GM23248 (cell line): Measurements from ENCODE around the gene CHST9. TPM values are rescaled to one million over a fixed set of nuclear protein-coding genes. Genes with fewer than 3 reads are reported as not detected.

Experiments used
- DNase-seq: peaks from one replicate; pipeline ENCODE4 v3.0.0-alpha.2; 2015
- H2AFZ ChIP-seq: fragments of 200-600 bp; sonication (generic); 2 replicates; pipeline ENCODE4 v1.6.1; 2016; ENCODE audit warnings: antibody characterized with exemption
- H3F3A ChIP-seq: fragments of 200-600 bp; sonication (generic); 2 replicates; pipeline ENCODE4 v1.6.1; 2016; ENCODE audit warnings: mild to moderate bottlenecking, antibody characterized with exemption, mixed run types; ENCODE audit not compliant: insufficient read depth
- H3K27ac ChIP-seq: fragments of 200-600 bp; sonication (generic); 2 replicates; pipeline ENCODE4 v1.5.1; 2016; ENCODE audit warnings: mild to moderate bottlenecking
- H3K27me3 ChIP-seq: fragments of 200-600 bp; sonication (generic); replicated peaks from 2 replicates; pipeline ENCODE4 v1.6.1; 2016; ENCODE audit warnings: mild to moderate bottlenecking; ENCODE audit not compliant: insufficient read depth
- H3K36me3 ChIP-seq: fragments of 200-600 bp; sonication (generic); 2 replicates; pipeline ENCODE4 v1.6.1; 2016; ENCODE audit warnings: low read depth, mild to moderate bottlenecking
- H3K4me1 ChIP-seq: fragments of 200-600 bp; sonication (generic); 2 replicates; pipeline ENCODE4 v1.6.1; 2016; ENCODE audit warnings: mild to moderate bottlenecking; ENCODE audit not compliant: insufficient read depth
- H3K4me2 ChIP-seq: fragments of 200-600 bp; sonication (generic); one replicate; pipeline ENCODE4 v1.6.1; 2016; ENCODE audit warnings: mild to moderate bottlenecking; ENCODE audit not compliant: unreplicated experiment
- H3K4me3 ChIP-seq: fragments of 200-600 bp; sonication (generic); 2 replicates; pipeline ENCODE4 v1.5.1; 2016; ENCODE audit warnings: mild to moderate bottlenecking
- H3K79me2 ChIP-seq: fragments of 200-600 bp; sonication (generic); 2 replicates; pipeline ENCODE4 v1.6.1; 2016; ENCODE audit warnings: mild to moderate bottlenecking; ENCODE audit not compliant: insufficient read depth
- H3K9ac ChIP-seq: fragments of 200-600 bp; sonication (generic); 2 replicates; pipeline ENCODE4 v1.6.1; 2016; ENCODE audit warnings: mild to moderate bottlenecking
- H3K9me2 ChIP-seq: fragments of 200-600 bp; sonication (generic); 2 replicates; pipeline ENCODE4 v1.6.1; 2016; ENCODE audit warnings: mixed run types, mild to moderate bottlenecking, moderate library complexity; ENCODE audit not compliant: insufficient read depth
- H3K9me3 ChIP-seq: fragments of 200-600 bp; sonication (generic); one replicate; pipeline ENCODE4 v1.6.1; 2017; ENCODE audit warnings: low read depth
- H4K20me1 ChIP-seq: fragments of 200-600 bp; sonication (generic); 2 replicates; pipeline ENCODE4 v1.6.0; 2016; ENCODE audit not compliant: insufficient read depth
- EZH2 ChIP-seq: fragments of 200-600 bp; sonication (generic); IDR thresholded peaks from 2 replicates; pipeline ENCODE4 v1.6.1; 2018; ENCODE audit warnings: antibody characterized with exemption, mild to moderate bottlenecking; ENCODE audit not compliant: insufficient read depth, poor library complexity, severe bottlenecking
- EZH2phosphoT487 ChIP-seq: fragments of 200-600 bp; sonication (generic); IDR thresholded peaks from 2 replicates; pipeline ENCODE4 v1.6.1; 2018; ENCODE audit warnings: antibody characterized with exemption, moderate library complexity, mild to moderate bottlenecking, low read depth; ENCODE audit not compliant: insufficient read depth
- WGBS, 2 experiments: methylation state at CpG; one replicate each; pipeline ENCODE4 v1.1.6; 2015 to 2017; ENCODE audit warnings: low lambda C conversion rate in 2 of 2, low coverage in 1 of 2; ENCODE audit errors: missing lambda C conversion rate in 2 of 2; 5-methylcytosine and 5-hydroxymethylcytosine counted together
- in situ Hi-C: fragments of 300-500 bp; cut with MboI; formaldehyde crosslinking; loops from 2 replicates; pipeline ENCODE4 v1.15.0; 2020
- polyA plus RNA-seq: library from polyadenylated mRNA; unstranded; fragments of >200 nt; fragmentation: Nextera tagmentation; extraction: Ambion mirVana; gene quantifications from 2 replicates; pipeline ENCODE4 v1.2.1, GENCODE V29; 2016
- total RNA-seq: library from RNA; depleted of rRNA; stranded (reverse); fragments of >200 nt; shearing (Covaris generic); gene quantifications from 2 replicates; pipeline ENCODE4 v1.2.3, GENCODE V29; 2014

Gene CHST9
- total and polyA plus RNA-seq, 2 experiments from 2014 or later = not detected

GRCh38 chr18:27045342-27045741 is 139.8 kb downstream of the CHST9 start:
- Histone ChIP-seq H4K20me1 (no peaks in the 10 kb centered on the region), H3K27ac (no peak overlapping the region), H2AFZ (no peak overlapping the region), H3F3A (no peaks in the 10 kb centered on the region), H3K36me3 (no peaks in the 10 kb centered on the region), H3K27me3 (no peaks in the 10 kb centered on the region), H3K9ac (no peak overlapping the region), H3K4me2 (no peak overlapping the region), H3K4me1 (no peaks in the 10 kb centered on the region), H3K4me3 (no peak overlapping the region), H3K9me3 (no peaks in the 10 kb centered on the region), H3K9me2 (no peaks in the 10 kb centered on the region), H3K79me2 (no peaks in the 10 kb centered on the region)
- DNase-seq = no peak
- no peak for TF ChIP-seq EZH2
- TF ChIP-seq EZH2phosphoT487 = no peak
- in situ Hi-C loops = no loop called here
- 34 to 40% methylated on average over 3 of the region's 3 CpGs for WGBS, 2 experiments

- H3K9ac ChIP-seq = no peak overlapping the region
- H3K36me3 ChIP-seq = no peaks in the 10 kb centered on the region
- no peaks in the 10 kb centered on the region for H3K9me2 ChIP-seq
- no peak overlapping the region for H3K4me2 ChIP-seq
- no peaks in the 10 kb centered on the region for H4K20me1 ChIP-seq
- no peak overlapping the region for H3K4me3 ChIP-seq
- H3K79me2 ChIP-seq = no peaks in the 10 kb centered on the region
- H3K27me3 ChIP-seq = no peaks in the 10 kb centered on the region
- no peaks in the 10 kb centered on the region for H3K9me3 ChIP-seq
- TF ChIP-seq EZH2phosphoT487 (no peak), EZH2 (no peak)
- H3K4me1 ChIP-seq = no peaks in the 10 kb centered on the region
- DNase-seq = no peak
- H3F3A ChIP-seq = no peaks in the 10 kb centered on the region
- H3K27ac ChIP-seq = no peak overlapping the region
- no peak overlapping the region for H2AFZ ChIP-seq
- in situ Hi-C loops = no loop called here
Observed at GRCh38 chr18:27042177-27042576, 142.9 kb downstream of the CHST9 start.

GRCh38 chr18:27040796-27041195 is 144.3 kb downstream of the CHST9 start:
- in situ Hi-C loops = no loop called here
- Histone ChIP-seq H3K4me3 (no peak overlapping the region), H3K36me3 (no peaks in the 10 kb centered on the region), H3K9ac (no peak overlapping the region), H3K9me2 (no peaks in the 10 kb centered on the region), H3K4me1 (no peaks in the 10 kb centered on the region), H3K27me3 (no peaks in the 10 kb centered on the region), H2AFZ (no peak overlapping the region), H3K79me2 (no peaks in the 10 kb centered on the region), H4K20me1 (no peaks in the 10 kb centered on the region), H3K4me2 (no peak overlapping the region), H3K27ac (no peak overlapping the region), H3K9me3 (no peaks in the 10 kb centered on the region), H3F3A (no peaks in the 10 kb centered on the region)
- DNase-seq = no peak
- TF ChIP-seq EZH2 (no peak), EZH2phosphoT487 (no peak)
- 9 to 24% methylated on average over 2 of the region's 2 CpGs for WGBS, 2 experiments

- no peaks in the 10 kb centered on the region for H3K9me2 ChIP-seq
- H3K36me3 ChIP-seq = no peaks in the 10 kb centered on the region
- no peaks in the 10 kb centered on the region for H3K79me2 ChIP-seq
- H3F3A ChIP-seq = no peaks in the 10 kb centered on the region
- H3K27ac ChIP-seq = no peak overlapping the region
- DNase-seq = no peak
- TF ChIP-seq EZH2 (no peak), EZH2phosphoT487 (no peak)
- H4K20me1 ChIP-seq = no peaks in the 10 kb centered on the region
- no peaks in the 10 kb centered on the region for H3K9me3 ChIP-seq
- H3K4me1 ChIP-seq = no peaks in the 10 kb centered on the region
- in situ Hi-C loops = no loop called here
- H2AFZ ChIP-seq = no peak overlapping the region
- H3K4me2 ChIP-seq = no peak overlapping the region
- no peak overlapping the region for H3K4me3 ChIP-seq
- H3K9ac ChIP-seq = no peak overlapping the region
- H3K27me3 ChIP-seq = no peaks in the 10 kb centered on the region
- WGBS, 2 experiments = 42% methylated on average over 5 of the region's 5 CpGs
Observed at GRCh38 chr18:27033722-27034121, 151.4 kb downstream of the CHST9 start.

- in situ Hi-C loops = no loop called here
- H3K27ac ChIP-seq = no peak overlapping the region
- no peaks in the 10 kb centered on the region for H4K20me1 ChIP-seq
- H3K27me3 ChIP-seq = no peaks in the 10 kb centered on the region
- H3K4me1 ChIP-seq = no peaks in the 10 kb centered on the region
- H3K9me2 ChIP-seq = no peaks in the 10 kb centered on the region
- TF ChIP-seq EZH2 = no peak
- no peaks in the 10 kb centered on the region for H3K36me3 ChIP-seq
- no peaks in the 10 kb centered on the region for H3F3A ChIP-seq
- H3K9ac ChIP-seq = no peak overlapping the region
- no peak overlapping the region for H3K4me2 ChIP-seq
- no peak for DNase-seq
- H2AFZ ChIP-seq = no peak overlapping the region
- 37 to 42% methylated on average over 9 of the region's 9 CpGs for whole genome bisulfite sequencing, 2 experiments
- H3K4me3 ChIP-seq = no peak overlapping the region
- no peaks in the 10 kb centered on the region for H3K9me3 ChIP-seq
- H3K79me2 ChIP-seq = no peaks in the 10 kb centered on the region
Observed at GRCh38 chr18:27030421-27030820, 154.7 kb downstream of the CHST9 start.
